Mononuclear cell (primary cell): ENCODE results near the gene PHKB. TPM values are rescaled to one million over a fixed set of nuclear protein-coding genes. Genes with fewer than 3 reads are reported as not detected.

Source experiments
- H3K27me3 ChIP-seq: 2 replicates; pipeline ENCODE4 v1.6.0; 2011; ENCODE audit warnings: low read length, control low read depth; ENCODE audit not compliant: insufficient read depth
- H3K4me1 ChIP-seq: 2 replicates; pipeline ENCODE4 v1.5.1; 2011; ENCODE audit warnings: mild to moderate bottlenecking, low read length, control low read depth; ENCODE audit not compliant: insufficient read depth
- H3K4me3 ChIP-seq: 2 replicates; pipeline ENCODE4 v1.5.1; 2011; ENCODE audit warnings: mild to moderate bottlenecking, low read length, moderate library complexity
- H3K9me3 ChIP-seq: 2 replicates; pipeline ENCODE4 v1.5.1; 2011; ENCODE audit warnings: low read depth, mild to moderate bottlenecking, control low read depth, low read length
- total RNA-seq: library from RNA; depleted of rRNA; stranded (reverse); fragments of >200 nt; gene quantifications from one replicate; pipeline ENCODE4 v1.2.3, GENCODE V29; 2012

The PHKB gene
- total RNA-seq, 1 donor = 52.1 TPM

GRCh38 chr16:47627721-47628120 is 166.6 kb downstream of the PHKB start:
- H3K9me3 ChIP-seq = no peaks in the 10 kb centered on the region

GRCh38 chr16:47631131-47631530 is 170.0 kb downstream of the PHKB start:
- Histone ChIP-seq H3K9me3 (no peaks in the 10 kb centered on the region), H3K27me3 (no peaks in the 10 kb centered on the region), H3K4me3 (no peak overlapping the region), H3K4me1 (no peaks in the 10 kb centered on the region)

More at GRCh38 chr16:47627721-47628120, 166.6 kb downstream of the PHKB start:
- Histone ChIP-seq H3K4me3 (no peak overlapping the region), H3K27me3 (no peaks in the 10 kb centered on the region), H3K4me1 (peaks cover 6% of the 10 kb centered on the region)

GRCh38 chr16:47634126-47634525 is 173.0 kb downstream of the PHKB start:
- no peaks in the 10 kb centered on the region for H3K27me3 ChIP-seq
- H3K9me3 ChIP-seq = no peaks in the 10 kb centered on the region
- H3K4me1 ChIP-seq = no peaks in the 10 kb centered on the region
- no peak overlapping the region for H3K4me3 ChIP-seq

- Histone ChIP-seq H3K4me1 (no peaks in the 10 kb centered on the region), H3K4me3 (no peak overlapping the region), H3K9me3 (no peaks in the 10 kb centered on the region), H3K27me3 (no peaks in the 10 kb centered on the region)
Observed at GRCh38 chr16:47634727-47635126, 173.6 kb downstream of the PHKB start.

- Histone ChIP-seq H3K27me3 (no peaks in the 10 kb centered on the region), H3K4me3 (no peak overlapping the region), H3K4me1 (no peaks in the 10 kb centered on the region), H3K9me3 (no peaks in the 10 kb centered on the region)
Observed at GRCh38 chr16:47636501-47637099, 175.5 kb downstream of the PHKB start.

GRCh38 chr16:47638175-47638574 is 177.0 kb downstream of the PHKB start:
- Histone ChIP-seq H3K27me3 (no peaks in the 10 kb centered on the region), H3K9me3 (no peaks in the 10 kb centered on the region), H3K4me3 (no peak overlapping the region), H3K4me1 (peaks cover 7% of the 10 kb centered on the region)

- Histone ChIP-seq H3K4me1 (peaks cover 19% of the 10 kb centered on the region), H3K9me3 (no peaks in the 10 kb centered on the region), H3K27me3 (no peaks in the 10 kb centered on the region), H3K4me3 (no peak overlapping the region)
Observed at GRCh38 chr16:47640661-47641060, 179.5 kb downstream of the PHKB start.

GRCh38 chr16:47643323-47644000 is 182.3 kb downstream of the PHKB start:
- H3K4me3 ChIP-seq = no peak overlapping the region
- no peaks in the 10 kb centered on the region for H3K9me3 ChIP-seq
- peaks cover 19% of the 10 kb centered on the region for H3K4me1 ChIP-seq
- H3K27me3 ChIP-seq = no peaks in the 10 kb centered on the region

- no peak overlapping the region for H3K4me3 ChIP-seq
- H3K9me3 ChIP-seq = no peaks in the 10 kb centered on the region
- peaks cover 19% of the 10 kb centered on the region for H3K4me1 ChIP-seq
Observed at GRCh38 chr16:47644166-47644565, 183.0 kb downstream of the PHKB start.

GRCh38 chr16:47644661-47645060 is 183.5 kb downstream of the PHKB start:
- Histone ChIP-seq H3K27me3 (no peaks in the 10 kb centered on the region), H3K4me3 (no peak overlapping the region)

More at GRCh38 chr16:47644166-47644565, 183.0 kb downstream of the PHKB start:
- H3K27me3 ChIP-seq = no peaks in the 10 kb centered on the region

GRCh38 chr16:47646914-47647313 is 185.8 kb downstream of the PHKB start:
- Histone ChIP-seq H3K4me3 (no peak overlapping the region), H3K9me3 (no peaks in the 10 kb centered on the region), H3K27me3 (no peaks in the 10 kb centered on the region), H3K4me1 (peaks cover 19% of the 10 kb centered on the region)

More at GRCh38 chr16:47644661-47645060, 183.5 kb downstream of the PHKB start:
- no peaks in the 10 kb centered on the region for H3K9me3 ChIP-seq
- H3K4me1 ChIP-seq = peaks cover 19% of the 10 kb centered on the region

GRCh38 chr16:47657032-47657431 is 195.9 kb downstream of the PHKB start:
- Histone ChIP-seq H3K9me3 (no peaks in the 10 kb centered on the region), H3K27me3 (no peaks in the 10 kb centered on the region), H3K4me3 (no peak overlapping the region), H3K4me1 (no peaks in the 10 kb centered on the region)

- Histone ChIP-seq H3K9me3 (no peaks in the 10 kb centered on the region), H3K4me1 (no peaks in the 10 kb centered on the region), H3K4me3 (no peak overlapping the region), H3K27me3 (no peaks in the 10 kb centered on the region)
Observed at GRCh38 chr16:47657977-47658376, 196.8 kb downstream of the PHKB start.

- Histone ChIP-seq H3K4me1 (no peaks in the 10 kb centered on the region), H3K9me3 (no peaks in the 10 kb centered on the region), H3K27me3 (no peaks in the 10 kb centered on the region), H3K4me3 (no peak overlapping the region)
Observed at GRCh38 chr16:47660540-47660939, 199.4 kb downstream of the PHKB start.

GRCh38 chr16:47664653-47665325 is 203.7 kb downstream of the PHKB start:
- Histone ChIP-seq H3K27me3 (no peaks in the 10 kb centered on the region), H3K4me1 (no peaks in the 10 kb centered on the region), H3K4me3 (no peak overlapping the region), H3K9me3 (no peaks in the 10 kb centered on the region)
